NB4 (cell line): Measurements from ENCODE around the gene AXL.

Experiments used
- CTCF ChIP-seq: IDR thresholded peaks from one replicate; pipeline ENCODE4 v1.5.1; 2012; ENCODE audit warnings: low read depth, low read length
- MYC ChIP-seq: IDR thresholded peaks from 2 replicates; pipeline ENCODE4 v1.6.1; 2011; ENCODE audit warnings: low read depth, low read length
- POLR2A ChIP-seq: IDR thresholded peaks from 2 replicates; pipeline ENCODE4 v1.6.1; 2011; ENCODE audit warnings: mild to moderate bottlenecking; ENCODE audit not compliant: insufficient read length; ENCODE audit errors: extremely low read depth
- TF ChIP-seq, protein P1 (sequence below): IDR thresholded peaks from 2 replicates; pipeline ENCODE4 v1.6.1; 2011; ENCODE audit warnings: low read depth, low read length

- TF ChIP-seq CTCF (no peak), POLR2A (no peak), MYC (no peak)
- TF ChIP-seq, protein P1, sequence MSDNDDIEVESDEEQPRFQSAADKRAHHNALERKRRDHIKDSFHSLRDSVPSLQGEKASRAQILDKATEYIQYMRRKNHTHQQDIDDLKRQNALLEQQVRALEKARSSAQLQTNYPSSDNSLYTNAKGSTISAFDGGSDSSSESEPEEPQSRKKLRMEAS: no peak
Observed at GRCh38 chr19:41221514-41222205, 2.6 kb downstream of the AXL start.
